Lower leg skin (tissue), 3 donors: ENCODE results near the gene GALNT2.

ENCODE experiments used
- POLR2A ChIP-seq, 2 donors: fragments of 450-650 bp; IDR thresholded peaks; one replicate each; pipeline ENCODE4 v1.6.1; 2016 to 2017; ENCODE audit warnings: antibody characterized with exemption in 2 of 2, mild to moderate bottlenecking in 1 of 2, moderate library complexity in 1 of 2
- TF ChIP-seq, protein P1 (sequence below), 3 donors: fragments of 450-650 bp; IDR thresholded peaks; one replicate each; pipeline ENCODE4 v1.5.1; 2016; ENCODE audit warnings: antibody characterized with exemption in 3 of 3, mild to moderate bottlenecking in 3 of 3, moderate library complexity in 2 of 3

- TF ChIP-seq, protein P1, sequence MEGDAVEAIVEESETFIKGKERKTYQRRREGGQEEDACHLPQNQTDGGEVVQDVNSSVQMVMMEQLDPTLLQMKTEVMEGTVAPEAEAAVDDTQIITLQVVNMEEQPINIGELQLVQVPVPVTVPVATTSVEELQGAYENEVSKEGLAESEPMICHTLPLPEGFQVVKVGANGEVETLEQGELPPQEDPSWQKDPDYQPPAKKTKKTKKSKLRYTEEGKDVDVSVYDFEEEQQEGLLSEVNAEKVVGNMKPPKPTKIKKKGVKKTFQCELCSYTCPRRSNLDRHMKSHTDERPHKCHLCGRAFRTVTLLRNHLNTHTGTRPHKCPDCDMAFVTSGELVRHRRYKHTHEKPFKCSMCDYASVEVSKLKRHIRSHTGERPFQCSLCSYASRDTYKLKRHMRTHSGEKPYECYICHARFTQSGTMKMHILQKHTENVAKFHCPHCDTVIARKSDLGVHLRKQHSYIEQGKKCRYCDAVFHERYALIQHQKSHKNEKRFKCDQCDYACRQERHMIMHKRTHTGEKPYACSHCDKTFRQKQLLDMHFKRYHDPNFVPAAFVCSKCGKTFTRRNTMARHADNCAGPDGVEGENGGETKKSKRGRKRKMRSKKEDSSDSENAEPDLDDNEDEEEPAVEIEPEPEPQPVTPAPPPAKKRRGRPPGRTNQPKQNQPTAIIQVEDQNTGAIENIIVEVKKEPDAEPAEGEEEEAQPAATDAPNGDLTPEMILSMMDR (IDR thresholded peaks at IDR 0.05) = no peak
- no peak for TF ChIP-seq POLR2A (IDR thresholded peaks at IDR 0.05)
Observed at GRCh38 chr1:230068621-230068873, 1.5 kb downstream of the GALNT2 start.
